ENCODE data around the gene PRXL2B.
"Not testable (repeated sequence)": the region's sequence is repeated elsewhere in the genome, so short reads cannot be mapped to it uniquely, and the experiment has no call there.

PRXL2B gene

DNA sequence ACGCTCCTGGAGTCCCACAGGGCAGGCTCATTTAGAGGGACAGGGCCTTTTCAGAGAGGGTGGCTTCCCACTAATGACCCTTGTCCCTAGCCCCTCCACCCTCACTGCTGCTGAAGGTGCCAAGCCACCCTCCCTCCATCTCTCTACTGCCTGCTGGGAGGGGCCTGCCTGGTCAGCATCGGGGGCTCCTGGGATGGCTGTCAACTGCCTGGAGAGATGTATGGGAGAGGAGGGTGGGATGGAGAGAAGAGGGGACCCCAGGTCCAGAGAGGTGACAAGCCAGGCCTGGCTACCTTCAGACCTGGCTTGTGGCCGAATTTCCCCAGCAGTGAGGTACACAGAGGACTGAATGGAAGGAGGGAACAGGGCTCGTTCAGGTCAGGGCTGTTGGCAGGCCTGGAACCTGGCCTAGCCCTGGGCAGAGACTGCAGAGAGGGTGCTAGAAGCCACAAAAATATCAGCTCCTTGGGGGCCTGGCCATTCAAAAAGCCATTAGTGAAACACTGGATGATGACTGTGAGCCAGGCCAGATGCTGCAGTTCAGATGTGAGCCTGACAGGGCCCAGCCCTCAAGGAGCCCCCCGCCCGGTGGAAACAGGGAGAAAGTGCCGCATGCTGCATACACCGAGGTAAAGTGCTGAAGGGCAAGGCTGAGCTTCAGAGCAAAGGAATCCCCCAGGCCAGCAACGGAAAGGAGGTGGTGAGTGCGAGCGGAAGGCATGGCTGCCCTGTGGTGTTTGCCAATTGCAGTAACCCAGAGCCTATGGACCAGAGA is 26.2 kb downstream of the PRXL2B start:
- no peak for DNase-seq (ENCODE audit: low read depth in 2 of 2)

DNA sequence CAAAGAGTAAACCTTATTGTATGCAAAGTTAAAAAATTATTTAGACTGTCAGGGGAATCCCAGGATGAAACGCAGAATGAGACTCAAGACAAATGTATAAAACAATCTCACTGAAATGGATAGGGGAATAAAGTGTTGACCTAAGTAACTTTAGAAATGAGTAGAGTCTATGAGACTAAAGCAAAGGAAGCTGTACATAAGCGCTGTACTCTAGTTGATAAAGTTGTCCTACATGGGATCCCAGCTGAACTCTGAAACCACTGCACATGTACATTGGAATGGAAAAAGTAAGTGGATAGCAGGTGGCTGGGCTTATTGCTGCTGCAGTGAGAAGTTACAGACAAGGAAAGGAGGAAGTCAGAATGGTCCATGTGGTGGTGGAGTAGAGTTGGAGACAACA is 27.6 kb downstream of the PRXL2B start:
- no peak for DNase-seq (ENCODE audit: low read depth in 2 of 2)

DNA sequence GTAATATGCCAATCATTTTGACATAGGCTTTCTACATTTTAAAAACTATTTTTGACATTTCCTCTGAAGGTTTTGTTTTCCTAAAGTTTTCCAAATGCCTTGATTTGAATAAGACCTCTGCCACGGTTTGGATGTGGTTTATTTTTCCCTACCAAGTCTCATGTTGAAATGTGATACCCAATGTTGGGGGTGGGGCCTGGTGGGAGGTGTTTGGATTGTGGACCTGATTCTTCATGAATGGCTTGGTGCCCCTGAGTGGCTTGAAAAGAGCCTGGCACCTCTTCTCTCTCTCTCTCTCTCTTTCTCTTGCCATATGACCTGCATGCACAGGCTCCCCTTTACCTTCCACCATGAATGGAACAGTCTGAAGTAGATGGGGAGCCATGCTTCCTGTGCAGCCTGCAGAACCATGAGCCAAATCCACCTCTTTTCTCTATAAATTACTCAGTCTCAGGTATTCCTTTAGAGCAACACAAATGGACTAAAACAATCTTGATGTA is 31.4 kb downstream of the PRXL2B start:
- DNase-seq (ENCODE audit: low read depth in 2 of 2) = no peak

DNA sequence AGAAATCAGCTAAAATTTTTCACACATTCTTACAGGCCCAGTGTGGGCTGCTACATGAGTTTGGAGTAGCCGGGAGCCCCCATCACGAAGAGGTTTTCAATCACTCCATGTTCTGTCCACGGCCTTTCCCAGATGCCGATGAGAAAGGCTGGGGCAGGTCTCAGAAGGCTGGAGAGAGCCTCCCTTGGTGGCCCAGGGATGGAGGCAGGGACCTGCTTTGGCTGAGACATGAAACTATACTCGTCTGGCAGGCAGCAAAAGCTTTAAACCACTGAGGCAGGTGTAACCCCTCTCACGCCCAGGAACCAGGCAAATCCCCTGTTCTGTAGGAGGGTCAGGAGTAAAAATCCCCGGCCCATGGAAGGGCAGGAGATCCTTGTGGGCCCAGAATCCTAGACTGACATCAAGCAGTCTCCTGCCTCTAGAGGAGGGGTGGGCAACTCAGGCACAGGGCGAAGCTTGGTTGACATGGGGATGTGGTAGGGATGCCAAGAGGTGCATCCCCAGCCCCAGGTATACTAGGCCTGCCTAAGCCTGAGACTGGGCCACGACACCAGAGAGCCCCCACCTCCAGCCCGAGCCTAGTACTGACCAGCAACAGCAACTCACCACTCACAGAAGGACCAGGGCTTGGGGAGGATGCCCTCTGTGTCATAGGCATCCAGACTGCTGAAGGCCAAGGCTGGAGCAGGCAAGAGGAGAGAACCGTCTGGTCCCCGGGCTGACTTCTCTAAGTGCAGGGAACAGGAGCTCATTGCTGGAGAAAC is 37.2 kb downstream of the PRXL2B start:
- no peak for DNase-seq (ENCODE audit: low read depth in 2 of 2)

DNA sequence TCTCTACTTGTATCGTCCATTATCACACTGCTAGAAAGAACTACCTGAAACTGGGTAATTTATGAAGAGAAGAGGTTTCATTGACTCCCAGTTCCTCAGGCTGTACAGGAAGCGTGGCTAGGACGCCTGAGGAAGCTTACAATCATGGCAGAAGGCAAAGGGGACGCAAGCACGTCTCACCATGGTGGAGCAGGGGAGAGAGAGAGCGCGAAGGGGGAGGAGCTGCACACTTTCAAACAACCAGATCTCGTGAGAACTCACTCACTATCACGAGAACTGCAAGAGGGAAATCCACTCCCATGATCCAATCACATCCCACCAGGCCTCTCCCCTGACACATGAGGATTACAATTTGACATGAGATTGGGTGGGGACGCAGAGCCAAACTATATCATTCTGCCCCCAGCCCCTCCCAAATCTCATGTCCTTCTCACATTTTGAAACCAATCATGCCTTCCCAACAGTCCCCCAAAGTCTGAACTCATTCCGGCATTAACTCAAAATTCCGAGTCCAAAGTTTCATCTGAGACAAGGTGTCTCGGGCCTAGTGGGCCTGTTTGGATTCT is 38.2 kb downstream of the PRXL2B start:
- no peak for DNase-seq (ENCODE audit: low read depth in 2 of 2)

DNA sequence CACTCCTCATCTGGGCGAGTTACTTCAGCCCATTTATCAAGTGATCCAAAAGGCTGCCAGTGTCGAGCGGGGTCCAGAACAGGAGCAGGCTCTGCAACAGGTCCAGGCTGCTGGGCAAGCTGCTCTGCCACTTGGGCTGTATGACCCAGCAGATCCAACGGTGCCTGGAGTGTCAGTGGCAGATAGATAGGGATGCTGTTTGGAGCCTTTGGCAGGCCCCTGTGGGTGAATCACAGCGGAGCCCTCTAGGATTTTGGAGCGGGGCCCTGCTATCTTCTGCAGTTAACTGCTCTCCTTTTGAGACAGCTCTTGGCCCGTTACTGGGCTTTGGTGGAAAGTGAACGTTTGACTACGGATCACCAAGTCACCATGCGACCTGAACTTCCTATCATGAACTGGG is 38.7 kb downstream of the PRXL2B start:
- no peak for DNase-seq (ENCODE audit: low read depth in 2 of 2)

DNA sequence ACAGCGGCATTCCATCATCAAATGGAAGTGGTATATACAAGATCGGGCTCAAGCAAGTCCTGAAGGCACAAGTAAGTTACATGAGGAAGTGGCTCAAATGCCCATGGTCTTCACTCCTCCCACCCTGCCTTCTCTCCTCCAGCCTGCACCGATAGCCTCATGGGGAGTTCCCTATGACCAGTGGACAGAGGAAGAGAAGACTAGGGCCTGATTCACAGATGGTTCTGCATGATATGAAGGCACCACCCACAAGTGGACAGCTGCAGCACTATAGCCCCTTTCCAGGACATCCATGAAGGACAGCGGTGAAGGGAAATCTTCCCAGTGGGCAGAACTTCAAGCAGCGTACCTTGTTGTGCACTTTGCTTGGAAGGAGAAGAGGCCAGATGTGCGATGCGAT is 39.2 kb downstream of the PRXL2B start:
- not testable (repeated sequence) for DNase-seq (ENCODE audit: low read depth in 2 of 2)

DNA sequence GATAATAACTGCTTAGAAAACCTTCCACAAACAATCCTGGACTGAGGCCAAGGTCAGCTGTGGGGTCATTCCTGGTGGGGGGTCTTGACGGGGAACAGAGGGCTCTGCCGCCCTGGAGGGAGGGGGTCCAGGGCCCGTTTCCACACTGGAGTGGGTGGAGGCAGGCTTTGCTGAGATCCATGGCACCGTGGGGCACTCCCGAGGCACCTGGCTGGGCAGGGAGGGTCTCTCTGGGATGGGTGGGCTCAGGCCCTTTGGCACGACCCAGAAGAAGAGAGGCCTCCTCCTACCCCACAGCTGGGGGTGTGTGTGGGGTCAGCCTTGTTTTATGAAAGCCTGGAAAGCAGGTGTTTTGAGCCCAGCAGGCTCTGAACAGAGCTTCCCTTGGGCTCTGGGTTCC is 41.2 kb downstream of the PRXL2B start:
- no peak for DNase-seq (ENCODE audit: low read depth in 2 of 2)

DNA sequence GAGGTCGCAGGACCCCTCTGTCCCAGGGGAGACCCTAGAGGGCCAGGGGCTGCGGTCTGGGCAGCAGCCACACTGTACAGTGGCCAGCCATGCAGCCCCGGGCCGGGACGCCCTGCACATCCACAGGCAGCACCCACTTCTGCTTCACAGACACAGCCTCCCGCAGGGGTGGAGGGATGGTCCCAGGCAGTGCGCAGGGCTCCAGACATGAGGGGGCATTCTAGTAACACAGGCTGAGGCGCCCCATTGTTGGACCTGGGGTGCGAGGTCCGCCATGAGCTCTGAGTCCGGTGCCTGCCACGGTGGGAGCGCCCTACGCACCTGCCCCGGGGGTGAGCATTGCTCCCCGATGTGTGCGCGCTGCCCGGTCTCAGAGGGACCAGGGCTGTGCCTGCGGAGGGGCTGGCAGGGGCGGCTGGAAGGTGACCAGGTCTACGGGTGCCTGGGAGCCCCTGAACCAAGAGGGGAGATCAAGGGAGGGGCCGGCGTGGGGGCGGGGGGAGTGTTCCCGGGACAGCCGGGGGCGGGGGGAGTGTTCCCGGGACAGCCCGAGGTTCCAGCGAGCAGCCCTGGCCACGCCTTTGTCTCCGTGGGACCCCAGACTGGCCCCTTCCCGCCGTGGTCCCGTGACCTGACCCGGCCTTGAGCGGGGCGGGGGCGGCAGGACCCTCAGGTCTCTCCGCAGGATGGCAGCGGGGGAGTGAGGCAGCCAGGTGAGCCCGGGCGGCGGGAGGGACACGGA is 41.8 kb downstream of the PRXL2B start:
- no peak for DNase-seq (ENCODE audit: low read depth in 2 of 2)

DNA sequence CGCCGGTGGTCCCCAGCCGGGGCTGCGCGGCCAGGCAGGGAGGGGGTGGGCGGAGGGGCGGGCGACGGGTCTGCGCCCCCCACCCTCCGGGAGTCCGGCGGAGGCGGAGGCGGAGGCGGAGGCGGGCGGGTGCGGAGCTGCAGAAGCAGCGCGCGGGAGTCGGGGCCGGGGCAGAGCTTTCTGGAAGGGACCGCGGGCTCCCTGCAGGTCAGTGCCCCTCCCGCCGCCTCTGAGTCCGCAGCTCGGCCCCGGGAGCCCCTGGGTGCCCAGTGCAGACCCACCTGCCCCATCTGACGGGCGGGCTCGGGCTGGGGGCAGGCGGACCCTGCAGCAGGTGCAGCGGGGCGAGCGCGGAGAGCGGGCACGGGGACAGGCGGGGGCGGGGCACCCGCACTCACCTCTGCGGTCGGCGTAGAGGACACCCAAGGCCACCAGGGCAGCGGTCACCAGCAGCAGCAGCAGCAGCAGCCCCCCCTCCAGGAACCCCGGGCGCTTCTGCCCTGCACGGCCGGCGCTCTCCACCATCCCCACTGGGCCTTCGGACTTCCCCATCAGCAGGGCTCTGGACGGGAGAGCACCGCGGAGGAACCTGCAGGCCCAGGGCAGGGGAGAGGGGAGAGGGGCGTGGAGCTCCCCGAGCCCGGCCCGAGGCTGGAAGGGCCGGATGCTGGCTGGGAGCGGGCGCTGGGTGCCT is 42.5 kb downstream of the PRXL2B start:
- no peak for DNase-seq (ENCODE audit: low read depth in 2 of 2)

DNA sequence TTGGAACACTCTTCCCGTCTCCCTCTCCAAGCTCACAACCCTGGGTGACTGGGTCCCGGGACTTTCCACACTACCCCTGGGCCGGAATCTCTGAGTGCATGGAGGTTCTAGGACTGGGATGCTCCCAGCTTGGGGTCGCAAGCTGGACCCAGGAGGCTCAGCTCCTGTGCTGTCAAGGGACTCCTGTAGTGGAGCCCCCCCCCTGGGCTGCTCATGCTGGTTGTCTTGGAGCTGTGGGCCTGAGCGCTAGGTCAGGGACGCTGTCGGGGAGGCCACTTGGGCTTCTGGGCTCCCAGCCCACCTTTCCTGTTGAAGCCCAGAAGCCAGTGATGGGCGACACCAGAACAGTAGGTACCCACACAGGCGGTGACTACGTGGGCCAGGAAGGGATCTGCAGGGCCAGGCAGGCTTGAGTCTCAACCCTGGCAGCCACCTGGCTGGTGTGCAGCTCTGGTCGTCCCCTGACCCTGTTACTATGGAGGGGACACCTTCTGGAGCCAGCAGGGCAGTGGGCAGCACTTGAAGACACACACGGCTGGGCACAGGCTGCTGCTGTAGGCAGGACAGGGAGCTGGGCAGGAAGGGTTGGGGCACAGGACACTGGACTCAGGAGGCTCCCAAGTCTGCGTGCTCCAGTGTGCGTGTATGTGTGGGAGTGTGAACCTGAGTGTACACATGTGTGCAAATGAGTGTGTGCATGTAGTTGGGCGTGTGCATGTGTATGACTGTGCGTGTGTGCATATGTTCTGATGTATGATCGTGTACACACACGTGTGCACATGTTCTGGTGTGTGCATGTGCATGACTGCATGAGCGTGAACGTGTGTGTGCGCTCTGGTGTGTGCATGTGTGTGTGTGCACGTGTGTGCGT is 43.3 kb downstream of the PRXL2B start:
- no peak for DNase-seq (ENCODE audit: low read depth in 2 of 2)

DNA sequence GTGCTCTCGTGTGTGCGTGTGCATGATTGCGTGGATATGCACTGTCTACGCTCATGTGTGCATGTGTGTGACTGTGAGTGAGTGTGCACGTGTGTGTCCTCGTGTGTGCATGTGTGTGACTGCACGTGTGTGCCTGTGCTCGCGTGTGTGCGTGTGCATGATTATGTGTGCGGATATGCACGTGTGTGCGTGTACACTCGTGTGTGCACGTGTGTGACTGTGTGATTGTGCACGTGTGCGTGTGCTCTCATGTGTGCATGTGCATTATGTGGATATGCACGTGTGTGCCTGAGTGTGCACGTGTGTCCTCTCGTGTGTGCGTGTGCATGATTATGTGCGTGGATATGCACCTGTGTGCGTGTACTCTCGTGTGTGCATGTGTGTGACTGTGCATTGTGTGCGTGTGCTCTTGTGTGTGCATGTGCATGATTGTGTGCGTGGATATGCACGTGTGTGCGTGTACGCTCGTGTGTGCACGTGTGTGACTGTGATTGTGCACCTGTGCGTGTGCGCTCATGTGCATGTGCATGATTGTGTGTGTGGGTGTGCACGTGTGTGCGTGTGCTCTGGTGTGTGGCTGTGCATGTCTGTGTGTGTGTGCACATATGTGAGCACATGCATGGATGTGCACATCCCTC is 44.0 kb downstream of the PRXL2B start:
- no peak for DNase-seq (ENCODE audit: low read depth in 2 of 2)

DNA sequence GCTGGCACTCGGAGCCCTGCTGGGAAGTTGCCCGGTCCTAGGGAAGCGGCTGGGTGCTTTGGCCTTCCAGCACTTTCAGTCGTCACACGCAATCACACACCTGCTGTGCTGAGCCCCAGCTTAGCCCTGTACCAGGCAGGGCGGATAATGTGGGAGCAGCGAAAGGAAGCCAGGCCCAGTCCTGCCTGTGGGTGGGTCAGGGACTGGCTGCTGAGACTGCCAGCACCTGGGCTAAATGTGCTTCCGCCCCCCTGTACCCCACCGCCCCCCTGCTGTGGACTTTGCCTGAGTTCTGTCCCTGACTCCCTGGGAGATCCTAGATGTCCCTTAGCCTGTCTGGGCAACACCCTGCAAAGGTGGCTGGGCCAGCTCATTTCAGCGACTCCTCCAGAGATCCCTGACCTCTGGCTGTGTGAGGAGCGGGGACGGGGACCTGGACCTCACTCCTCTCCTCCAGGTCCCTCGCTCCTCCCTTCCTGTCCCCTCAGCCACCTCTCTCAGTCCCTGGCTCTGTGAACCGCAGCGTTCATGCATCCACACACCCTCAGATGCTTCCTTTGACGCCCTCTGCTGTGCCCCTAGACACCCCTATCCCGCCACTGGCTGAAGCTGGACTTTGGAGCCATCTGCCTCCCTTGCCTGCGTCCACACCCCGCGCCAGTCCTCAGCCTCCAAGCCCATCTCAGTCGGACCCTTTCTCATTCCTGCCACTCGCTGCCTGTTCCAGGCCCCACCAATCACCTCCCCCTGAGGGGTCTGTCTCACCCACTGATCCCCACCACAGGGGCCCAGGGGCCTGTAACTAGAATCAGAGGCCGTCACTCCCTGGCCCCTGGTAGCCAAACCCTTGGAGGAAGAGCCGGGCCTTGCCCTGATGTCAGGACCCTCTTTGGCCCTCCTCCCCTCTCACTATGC is 44.8 kb downstream of the PRXL2B start:
- DNase-seq (ENCODE audit: low read depth in 2 of 2) = no peak

DNA sequence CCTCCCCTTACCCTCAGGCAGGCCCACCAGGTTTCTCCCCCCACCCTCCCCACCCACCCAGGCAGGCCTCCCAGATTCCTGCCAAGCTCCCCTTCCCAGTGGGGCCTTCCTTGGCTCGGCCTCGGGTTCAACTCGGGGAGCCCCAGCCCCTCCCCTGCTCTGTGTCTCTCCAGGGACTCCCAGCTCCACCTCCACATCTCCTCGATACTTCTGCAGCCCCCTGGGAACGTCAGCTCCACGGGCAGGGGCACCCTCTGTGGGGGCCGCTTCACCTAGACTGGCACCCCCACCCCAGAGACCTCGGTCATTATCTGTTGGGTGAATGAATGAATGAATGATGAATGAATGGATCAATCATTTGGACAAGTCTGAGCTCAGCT is 45.5 kb downstream of the PRXL2B start:
- no peak for DNase-seq (ENCODE audit: low read depth in 2 of 2)

DNA sequence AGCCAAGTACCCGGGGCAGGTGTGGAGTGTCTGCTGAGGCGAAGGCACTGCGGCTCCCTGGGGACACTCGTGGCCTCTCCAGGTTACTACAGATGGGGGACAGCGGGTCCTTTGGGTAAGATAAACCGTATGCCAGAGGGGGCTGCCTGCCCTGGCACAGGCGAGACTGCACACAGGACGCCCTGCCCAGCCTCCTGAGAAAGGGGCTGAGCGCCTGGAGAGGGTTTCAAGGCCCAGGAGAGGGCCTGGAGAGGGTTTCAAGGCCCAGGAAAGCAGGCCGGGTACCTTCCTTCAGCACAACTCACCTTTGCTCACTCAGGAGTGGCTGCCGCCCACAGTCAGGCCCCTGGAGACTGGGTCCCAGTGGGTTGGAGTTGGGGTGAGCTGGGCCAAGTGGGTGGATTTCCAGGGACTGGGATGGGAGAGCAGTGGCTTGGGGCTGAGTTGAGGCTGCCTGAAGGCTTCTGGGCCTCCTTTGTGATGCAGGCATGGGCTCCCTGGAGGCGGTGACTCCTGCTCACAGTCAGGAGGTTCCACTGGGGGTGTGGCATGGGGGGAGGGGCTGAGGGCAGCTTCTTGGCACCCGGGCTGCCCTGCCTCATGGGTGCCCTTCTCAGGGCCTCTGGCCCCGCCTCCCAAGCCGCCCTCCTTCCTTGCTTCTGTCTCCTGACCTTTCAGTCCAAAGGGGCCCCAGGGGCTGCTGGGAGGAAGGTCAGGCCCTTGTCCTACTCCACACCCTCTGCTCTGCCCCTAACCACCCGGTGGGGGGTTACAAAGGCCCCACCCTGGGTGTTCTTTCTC is 46.2 kb downstream of the PRXL2B start, which contains the start of gene MMEL1:
Gene MMEL1 (minus strand): TSS at position 456 of the 801 bp plus-strand sequence. CDS start 3,532 bp downstream, outside the sequence.
- DNase-seq (ENCODE audit: low read depth in 2 of 2) = no peak

DNA sequence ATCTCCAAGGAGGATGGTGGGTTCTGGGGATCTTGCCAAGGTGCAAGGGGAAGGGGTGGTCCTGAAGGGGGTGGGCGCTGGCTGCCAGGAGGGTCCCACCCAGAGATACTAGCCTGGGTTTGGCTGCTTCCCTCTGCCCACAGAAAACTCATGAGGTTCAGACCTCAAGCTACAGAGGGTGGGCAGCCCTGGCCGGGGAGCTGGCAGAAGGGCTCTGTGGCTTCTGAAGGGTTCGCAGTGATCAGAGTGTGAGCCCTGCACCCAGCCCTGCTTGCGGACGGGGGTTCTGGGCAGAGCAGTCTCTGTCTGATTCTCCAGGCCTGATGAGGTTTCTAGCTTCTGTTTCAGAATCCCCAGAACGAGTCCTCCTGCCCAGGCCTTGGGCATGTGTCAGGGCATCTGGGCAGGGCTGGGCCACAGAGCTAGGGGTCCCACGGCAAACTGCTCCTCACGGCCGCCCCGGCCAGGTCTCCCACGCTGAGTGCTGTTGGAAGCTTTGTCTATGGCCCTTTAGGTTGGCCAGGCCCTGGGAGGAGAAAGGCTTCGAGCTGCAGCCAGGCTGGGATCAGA is 46.9 kb downstream of the PRXL2B start:
- DNase-seq (ENCODE audit: low read depth in 2 of 2) = no peak

DNA sequence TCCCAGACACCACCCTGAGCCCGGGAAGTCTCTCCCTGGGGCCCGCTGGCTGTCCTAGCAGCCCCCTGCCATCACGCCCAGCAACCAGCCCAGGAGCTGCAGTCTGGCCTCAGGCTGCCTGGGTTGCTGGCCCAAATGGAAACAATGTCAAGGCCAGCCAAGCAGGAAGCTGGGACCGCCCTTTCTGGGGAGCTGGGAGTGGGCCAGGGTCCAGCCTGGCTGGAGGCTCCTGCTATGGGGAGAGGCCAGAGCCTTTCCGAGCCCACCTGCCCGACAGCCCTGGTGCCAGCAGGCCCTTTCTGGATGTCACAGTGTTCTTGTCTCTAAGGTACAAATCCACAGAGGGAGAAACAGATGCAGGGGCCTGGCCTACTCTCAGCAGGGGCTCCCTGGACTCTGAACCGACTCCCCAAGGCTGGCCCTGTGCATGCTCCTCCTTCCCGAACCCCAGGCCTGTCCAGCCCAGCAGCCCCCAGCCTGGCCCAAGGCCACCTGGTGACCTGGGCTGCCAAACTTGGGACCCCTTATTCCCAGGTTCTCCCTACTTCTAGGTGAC is 47.4 kb downstream of the PRXL2B start:
- DNase-seq (ENCODE audit: low read depth in 2 of 2) = no peak

Measured in activated CD8-positive, alpha-beta memory T cell treated with anti-CD3 and anti-CD28 coated beads for 4 hours (primary cell).